Activated T-cell treated with anti-CD3 and anti-CD28 coated beads, Interleukin-2, amount 50 U/mL, for 48 hours (primary cell): Measurements from ENCODE around the gene COQ2.
"Not testable (repeated sequence)": the region's sequence is repeated elsewhere in the genome, so short reads cannot be mapped to it uniquely, and the experiment has no call there.

ENCODE experiments used
- DNase-seq, 2 experiments: peaks; one replicate each; pipeline ENCODE4 v3.0.0-alpha.2; 2020

Gene COQ2

DNA sequence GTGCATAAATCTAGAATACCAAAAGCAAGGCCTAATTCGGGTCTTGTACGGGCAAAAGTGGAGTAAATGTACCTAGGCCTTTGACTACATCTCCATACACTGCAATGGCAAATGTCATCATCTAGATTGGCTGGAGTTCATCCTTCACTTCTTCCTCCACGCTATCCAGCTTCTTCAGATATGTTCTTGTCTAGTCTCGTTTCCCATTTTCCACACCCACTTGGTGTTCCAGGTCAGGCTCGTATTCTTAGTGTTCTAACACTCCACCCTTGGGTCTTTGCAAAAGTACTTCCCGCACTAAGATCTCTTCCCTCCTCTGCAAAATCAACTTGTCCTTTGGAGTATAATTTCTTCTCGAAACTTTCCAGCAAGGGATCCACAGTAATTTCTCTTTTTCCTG, 1.4 kb downstream of the COQ2 start:
- DNase-seq, result no peak

DNA sequence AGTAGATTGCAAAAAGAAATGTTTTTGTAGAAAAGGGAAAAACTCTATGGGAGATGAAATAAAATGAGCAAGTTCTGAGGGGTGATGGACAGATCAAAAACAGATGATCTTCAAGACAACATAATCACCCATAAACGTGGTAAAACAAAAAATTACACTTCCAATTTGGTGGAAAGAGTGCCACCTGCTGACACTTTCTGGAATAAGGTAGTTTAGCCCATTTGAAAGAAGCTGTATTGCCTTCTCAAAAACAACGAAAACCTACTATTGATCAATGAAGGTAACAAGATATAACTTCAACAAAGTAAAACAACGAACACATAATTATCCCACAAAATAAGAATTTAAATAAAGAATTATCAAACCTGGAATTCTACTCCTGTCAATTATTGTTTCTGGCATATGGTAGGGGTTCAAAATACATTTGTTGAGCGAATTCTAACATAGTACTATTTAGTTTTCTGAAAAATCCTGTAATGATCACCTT, 2.5 kb downstream of the COQ2 start:
- DNase-seq, result peak; percentile 31 to 56

DNA sequence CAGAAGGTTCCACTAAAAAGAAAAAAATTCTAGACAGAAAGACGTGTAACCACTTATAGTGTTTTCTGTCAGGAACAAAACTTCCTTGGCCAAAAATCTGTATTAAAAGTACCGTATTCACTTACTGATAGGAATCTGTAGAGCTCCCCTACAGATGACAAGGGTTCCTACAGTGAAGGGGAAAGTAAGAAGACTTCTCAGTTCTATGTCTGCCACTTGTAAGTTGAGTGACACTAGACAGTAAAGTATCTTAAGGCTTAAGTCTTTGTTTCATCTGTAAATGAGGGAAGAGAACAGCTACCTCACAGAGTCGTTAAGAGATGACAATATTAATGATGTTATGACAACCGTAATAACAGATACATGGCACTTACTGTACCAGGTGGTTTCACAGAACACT, 3.3 kb downstream of the COQ2 start:
- no peak for DNase-seq

DNA sequence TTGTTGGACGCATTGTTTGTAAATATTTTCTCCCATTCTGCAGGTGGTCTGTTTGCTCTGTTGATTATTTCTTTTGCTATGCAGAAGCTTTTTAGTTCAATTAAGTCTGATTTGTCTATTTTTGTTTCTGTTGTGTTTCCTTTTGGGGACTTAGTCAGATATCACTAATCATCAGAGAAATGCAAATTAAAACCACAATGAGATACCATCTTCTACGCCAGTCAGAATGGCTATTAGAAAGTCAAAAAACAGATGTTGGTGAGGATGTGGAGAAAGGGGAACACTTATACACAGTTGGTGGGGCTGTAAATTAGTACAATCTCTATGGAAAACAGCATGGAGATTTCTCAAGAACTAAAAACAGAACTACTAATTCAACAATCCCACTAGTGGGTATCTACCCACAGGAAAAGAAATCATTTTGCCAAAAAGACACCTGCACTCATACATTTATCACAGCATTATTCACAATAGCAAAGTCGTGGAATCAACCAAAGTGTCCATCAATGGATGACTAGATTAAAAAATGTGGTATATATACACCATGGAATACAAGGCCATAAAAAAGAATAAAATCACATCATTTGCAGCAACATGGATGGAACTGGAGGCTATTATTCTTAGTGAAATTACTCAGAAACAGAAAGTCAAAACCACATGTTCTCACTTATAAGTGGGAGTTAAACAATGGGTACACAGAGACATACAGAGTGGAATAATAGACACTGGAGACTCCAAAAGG, 8.1 kb downstream of the COQ2 start:
- no peak for DNase-seq

DNA sequence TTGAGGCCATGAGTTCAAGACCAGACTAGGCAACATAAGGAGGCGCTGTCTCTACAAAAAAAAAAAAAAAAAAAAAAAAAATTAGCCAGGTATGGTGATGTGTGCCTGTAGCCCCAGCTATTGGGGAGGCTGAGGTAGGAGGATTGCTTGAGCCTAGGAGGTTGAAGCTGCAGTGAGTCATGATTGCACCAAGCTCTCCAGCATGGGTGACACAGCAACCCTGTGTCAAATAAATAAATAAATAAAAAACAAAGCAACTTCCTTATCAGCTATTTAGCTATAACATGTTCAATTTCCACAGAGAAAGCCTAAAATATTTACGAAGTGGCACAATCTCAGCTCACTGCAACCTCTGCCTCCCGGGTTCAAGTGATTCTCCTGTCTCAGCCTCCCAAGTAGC, 10.7 kb downstream of the COQ2 start:
- DNase-seq, result not testable (repeated sequence)

DNA sequence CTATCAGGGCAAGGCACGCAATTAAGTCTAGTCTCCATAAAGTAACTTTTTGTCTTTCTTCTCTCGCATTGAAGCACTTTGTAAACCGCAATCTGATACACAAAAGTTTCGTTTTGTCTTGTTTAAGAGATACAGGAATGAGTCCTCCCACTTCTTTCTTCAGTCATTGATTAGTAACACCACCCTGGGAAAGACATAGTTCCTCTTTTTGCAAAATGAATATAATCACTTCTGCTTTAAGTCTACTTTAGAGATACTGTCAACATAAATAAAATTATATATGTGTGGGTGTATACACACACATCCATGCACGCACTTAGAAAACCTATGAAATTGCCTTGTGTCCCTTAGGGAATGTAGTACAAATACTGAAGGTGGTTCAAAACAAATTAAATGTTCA, 11.7 kb downstream of the COQ2 start:
- no peak for DNase-seq

DNA sequence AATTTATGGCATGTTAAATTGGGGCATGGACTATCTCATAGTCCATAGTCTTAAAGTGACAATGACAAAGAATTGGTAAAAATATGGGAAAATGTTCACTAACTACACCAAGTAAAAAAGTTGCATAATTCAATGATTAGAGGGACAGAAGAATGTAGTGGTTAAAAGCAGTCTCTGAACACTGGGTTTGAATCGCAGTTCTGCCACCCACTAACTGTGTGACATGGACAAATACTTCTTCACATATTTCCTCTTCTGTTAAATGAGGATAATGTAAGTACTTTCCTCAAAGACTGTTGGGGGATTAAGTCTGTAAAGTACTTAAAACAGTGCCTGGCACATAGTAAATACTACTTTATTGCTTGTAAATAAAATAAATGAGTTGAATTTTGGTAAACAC, 15.3 kb downstream of the COQ2 start:
- DNase-seq, result no peak

DNA sequence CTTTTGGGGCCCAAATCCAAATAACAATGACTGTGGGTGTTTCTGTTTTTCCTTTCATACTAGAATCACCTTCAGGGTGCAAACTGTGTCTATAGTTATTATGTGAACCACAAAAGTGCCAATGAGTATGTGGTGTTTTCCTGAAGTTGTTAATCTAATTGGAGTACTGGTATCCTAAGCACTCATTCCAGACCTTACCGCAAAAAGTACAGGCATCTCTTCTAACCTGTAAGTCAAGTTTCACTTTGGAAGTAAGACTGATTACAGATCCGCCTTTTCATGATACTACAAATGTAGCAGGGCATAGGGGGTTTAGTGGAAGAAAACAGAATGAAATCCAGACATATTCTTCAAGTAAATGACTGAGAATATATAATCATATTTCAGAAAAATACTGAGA, 16.1 kb downstream of the COQ2 start:
- no peak for DNase-seq

DNA sequence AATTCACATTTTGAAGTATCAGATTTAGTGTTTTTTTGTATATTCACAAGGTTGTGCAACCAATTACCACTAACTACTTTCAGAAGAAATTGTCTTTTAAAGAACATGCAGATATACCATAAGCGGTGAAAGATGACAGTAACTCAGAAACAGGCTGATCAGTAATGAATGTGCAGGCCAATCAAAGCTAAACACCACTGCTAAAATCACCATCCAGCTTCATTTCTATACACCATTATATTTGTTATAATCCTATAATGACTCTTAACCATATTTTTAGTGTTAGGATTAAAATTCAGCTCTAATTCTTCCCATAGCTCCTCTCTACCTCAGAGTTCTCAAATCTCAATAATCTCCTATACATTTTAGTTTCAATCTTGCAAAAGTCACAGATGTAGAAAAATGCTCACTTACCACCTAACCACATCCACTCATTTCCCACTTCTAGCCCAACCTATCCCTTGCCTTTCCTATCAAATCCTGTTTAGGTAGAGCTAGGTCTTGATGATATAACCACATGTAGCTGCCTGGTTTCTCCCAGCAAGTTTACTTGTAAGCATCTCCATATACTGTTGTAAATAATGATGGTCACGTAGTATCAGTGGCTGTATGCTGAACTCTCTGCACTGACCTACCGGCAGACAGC, 16.6 kb downstream of the COQ2 start:
- DNase-seq, result no peak

DNA sequence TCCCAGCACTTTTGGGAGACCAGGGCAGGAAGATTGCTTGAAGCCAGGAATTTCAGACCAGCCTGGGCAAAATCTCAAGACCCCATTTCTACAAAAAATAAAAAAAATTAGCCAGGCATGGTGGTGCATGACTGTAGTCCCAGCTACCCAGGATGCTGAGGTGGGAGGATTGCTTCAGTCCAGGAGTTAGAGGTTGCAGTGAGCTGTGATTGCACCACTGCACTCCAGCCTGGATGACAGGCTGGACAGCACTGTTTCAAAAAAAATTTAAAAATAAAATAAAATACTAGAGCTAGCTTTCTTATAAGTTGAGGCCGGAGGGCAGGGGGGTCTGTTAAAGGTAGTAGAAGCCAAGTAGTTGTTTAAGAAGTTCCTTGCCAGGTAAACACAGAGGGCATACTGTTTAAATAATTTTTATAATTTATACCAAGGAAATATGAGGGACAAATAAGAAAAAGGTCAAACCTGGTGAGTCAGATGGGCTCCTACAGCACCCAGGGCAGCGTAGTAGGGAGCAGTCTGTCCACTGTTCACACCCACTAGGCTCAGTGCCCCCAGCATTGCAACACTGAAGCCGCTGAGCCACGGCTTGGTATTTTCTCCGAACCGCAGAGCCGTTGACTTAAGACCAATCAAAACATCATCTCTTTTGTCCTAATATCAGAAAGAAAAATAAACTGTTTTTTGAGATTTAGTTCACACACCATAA, 17.3 kb downstream of the COQ2 start:
- no peak for DNase-seq

DNA sequence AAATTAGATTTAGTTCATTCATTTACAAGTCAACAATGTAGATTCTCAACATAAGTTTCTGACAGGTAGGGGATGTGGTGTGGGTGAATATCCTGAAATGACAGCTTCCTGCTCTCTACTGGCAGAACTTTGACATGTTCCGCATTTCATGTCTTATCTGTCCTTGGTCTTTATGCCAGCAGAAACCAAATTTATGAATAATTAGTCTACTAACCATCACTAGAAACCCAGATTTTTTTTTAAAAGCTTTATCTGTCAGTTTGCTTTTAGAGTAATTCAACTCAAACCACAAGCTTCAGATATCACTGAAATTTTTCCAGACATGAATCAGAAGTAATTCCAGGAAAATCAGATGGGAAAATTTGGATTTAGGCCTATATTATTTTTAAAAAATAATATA, 17.9 kb downstream of the COQ2 start:
- no peak for DNase-seq

DNA sequence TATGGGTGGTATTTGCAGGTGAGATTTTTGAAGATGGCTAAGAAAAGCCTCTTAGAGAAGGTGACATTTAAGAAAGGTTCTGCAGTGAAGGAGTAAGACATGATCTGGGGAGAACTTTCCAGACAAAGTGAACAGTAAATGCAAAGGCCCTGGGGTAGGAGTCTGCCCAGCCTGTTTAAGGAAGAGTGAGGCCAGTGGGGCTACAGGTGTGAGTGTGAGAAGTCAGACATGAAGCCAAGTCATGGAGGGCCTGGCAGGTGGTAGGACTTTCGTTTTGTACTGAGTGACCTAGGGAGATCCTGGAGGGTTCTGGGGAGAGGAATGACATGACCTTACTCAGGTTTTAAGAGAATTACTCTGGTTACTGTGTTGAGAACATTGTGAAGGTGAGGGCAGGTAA, 21.5 kb downstream of the COQ2 start:
- no peak for DNase-seq

DNA sequence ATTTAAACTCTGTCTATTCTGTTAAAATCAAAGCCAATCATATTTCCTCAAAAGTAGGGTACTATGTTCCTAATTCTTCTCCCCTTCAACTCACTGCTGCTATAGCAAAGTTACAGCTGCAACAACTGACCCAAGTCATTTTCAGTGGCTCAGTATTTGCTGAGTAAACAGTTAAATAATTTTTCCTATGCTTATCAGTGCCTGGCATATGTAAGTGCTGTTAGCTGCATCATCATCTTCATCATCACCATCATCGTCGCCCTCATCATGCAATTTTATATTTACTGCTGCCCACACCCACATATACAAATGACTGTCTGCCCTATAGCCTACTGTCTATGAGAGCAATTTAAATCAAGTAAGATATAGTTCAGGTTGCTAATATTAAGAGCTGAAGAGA, 21.9 kb downstream of the COQ2 start:
- DNase-seq, result no peak

DNA sequence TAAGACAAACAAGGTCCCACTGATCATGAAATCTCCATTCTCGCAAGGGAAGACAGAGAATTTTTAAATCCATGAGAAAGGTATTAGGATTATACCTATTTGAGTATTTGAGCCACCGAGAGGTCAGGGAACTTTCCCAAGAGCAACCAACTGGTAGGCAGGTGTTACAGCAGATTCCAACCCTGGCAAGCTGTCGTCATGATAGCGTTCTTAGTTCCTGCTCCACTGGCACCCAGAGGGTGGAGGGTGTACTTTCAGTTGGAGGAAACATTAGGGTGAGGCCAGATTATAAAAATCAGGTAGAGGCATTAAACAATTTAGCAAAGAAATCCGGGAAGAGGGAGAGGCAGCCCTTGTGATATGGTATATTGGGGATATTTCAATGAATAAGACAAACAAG, 23.3 kb downstream of the COQ2 start:
- no peak for DNase-seq

DNA sequence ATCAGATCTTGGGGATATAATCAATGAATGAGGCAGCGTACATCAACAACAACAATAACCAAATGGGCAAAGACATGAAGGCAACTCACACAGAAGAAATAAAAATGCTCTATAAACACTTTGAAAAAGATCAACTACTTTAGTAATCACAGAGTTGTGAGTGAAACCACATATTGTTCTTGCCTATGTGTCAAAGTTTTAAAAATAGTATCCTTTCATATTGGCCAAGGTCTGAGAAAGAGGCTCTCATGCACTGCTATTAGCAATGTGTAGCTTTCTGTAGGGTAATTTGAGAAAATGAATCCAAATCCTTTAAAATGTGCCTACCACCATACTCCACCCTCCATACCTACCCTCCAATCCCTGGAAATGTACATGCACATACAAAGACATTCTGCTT, 25.0 kb downstream of the COQ2 start:
- no peak for DNase-seq

DNA sequence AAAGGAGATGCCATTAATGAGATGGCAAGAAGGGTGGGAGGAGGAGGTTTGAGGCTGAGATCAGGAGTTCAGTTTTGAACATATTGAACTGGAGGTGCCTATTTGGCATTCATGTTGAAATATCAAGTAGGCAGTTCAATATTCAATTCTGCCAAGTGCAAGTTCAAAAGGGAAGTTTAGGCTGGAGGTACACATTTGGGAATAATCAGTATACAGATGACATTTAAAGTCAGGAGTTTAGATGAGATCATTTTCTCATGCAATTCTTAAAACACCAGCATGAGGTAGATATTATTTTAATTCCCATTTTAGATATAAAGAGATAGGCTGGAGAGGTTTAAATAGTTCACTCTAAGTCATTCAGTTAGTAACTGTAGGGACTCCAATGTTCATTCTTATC, 26.1 kb downstream of the COQ2 start:
- no peak for DNase-seq

DNA sequence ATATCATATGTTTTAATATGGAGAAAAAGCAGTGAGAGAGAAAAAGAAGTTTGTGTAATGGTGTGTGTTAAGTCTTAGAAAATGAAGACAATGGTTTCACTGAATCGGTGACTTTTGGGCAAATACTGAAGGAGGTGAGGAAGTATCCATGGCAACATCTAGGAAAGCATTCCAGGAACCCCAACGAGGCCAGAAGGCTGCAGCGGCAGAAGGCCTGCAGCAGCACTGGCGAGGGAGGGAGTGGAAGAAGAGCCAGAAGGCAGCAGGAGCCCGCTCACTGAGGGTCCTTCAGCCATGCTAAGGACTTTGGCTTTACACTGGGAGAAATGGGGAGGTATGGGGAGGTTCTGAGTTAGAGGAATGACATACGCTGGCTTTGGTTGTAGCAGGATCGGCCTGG, 26.8 kb downstream of the COQ2 start:
- no peak for DNase-seq

DNA sequence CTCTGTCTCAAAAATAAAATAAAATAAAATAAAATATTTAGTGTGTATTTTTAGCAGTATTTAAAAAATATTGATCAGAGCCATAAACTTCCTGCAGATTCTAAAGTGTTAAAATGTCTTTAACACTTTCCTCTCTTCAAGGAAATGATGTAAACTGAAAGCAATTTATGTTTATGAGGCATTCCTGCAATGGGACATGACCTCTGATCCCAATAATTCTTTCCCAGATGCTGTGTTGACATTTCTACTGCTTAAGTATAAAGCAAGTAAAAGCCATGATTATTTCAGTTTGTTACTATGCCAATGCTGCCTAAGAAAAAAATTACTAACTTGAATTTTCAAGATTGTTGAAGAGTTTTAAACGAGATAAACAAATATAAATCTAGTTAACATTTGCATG, 29.0 kb downstream of the COQ2 start:
- DNase-seq, result no peak

DNA sequence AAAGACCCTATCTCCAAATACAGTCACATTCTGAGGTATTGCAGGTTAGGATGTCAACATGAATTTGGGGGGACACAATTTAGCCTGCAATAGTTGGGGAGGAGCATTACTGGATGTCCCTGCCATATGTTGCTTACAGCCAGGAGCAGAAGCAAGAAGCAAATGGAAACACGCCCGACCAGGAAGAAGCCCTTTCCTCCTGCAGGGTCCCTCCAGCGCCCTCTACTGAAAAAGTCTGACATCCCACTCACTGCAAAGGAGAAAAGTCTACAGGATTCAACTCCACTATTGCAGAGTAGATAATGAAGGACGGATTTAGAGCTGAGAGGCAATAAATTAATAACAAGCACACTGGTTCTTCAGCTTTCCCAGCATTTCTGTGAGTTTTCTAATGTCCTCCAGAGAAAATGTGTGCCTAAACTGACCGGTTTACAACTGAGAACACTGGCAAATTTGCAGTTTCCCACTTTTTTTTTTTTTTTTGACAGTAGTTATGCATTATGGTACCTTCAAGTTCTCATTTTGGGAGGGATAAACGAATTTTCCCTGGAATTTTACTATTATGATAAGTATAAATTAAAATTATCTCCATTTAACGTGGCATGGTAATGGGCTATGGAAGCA, 31.7 kb downstream of the COQ2 start:
- DNase-seq, result peak; percentile 74 to 75

DNA sequence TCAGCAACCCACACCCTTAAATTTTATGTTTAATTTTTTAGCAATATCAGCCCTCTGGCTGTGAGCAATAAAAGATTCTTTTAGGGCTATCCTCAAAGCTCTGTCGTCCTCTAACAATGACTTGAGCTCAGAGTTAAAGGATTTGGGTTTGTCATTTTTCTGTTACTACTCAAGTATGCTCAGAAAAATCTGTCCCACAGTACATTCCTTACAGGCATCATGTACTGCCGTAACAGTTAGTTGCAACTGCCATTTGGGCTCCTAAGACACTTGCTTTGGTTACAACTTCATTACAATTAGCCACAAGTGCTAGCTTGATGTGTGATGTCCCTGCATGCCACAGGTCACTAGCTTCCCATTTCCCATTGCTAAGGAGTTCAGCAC, 33.2 kb downstream of the COQ2 start:
- no peak for DNase-seq

DNA sequence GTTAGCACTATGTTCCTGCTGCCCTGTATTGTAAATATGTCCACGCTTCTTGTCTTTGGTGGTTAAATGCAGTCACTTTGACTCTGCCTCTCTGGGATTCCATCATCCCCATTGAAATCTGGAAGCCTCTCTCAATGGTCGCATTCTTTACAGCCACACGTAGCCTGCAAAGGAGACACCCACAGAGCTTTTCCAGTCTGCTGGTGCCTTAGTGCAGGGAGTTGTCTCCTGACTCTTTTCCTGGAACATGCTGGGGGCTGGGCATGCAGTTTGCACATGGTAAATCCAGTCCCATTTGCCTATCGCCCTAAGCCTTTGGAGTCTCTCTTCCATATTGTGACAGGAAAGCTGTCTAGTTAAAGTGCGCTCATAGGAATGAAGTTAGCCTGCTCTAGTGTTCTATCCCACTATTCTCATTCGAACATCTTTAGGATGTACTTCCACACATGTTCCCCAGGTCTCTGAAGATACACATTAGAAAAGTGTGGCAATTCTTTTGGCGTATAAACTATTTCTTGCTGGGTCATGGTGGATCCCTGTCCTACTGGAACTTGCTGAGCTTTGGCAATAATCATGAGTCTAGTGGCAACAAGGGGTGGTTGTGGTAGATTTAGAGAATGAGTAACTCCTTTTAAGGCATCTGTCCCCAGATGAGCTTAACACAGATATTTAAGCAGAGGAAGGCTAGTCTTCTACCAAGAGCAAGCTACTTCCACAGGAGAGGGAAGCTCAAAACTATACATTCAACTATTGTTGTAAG, 33.7 kb downstream of the COQ2 start:
- DNase-seq, result no peak

DNA sequence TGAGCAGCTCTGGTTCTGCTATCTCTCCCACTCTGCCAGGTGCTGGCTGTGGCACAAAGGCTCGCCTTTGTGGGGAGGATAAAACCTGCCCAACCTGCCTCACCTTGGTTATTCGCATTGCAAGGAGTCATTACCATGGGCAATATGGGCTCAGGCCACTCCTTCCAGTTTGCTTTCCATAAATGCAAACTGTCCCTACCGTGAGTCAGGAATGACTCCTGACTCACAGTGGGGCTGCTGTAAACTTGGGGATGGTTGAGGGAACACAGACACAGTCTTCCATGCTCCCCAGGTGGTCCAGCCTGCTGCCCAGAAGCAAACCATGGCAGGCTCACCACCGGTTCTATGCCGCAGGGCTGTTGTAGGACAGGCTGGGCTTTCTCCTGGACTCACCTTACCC, 36.1 kb downstream of the COQ2 start:
- no peak for DNase-seq
